GM12878 (cell line): ENCODE data around the gene LYSMD2. TPM values are rescaled to one million over a fixed set of nuclear protein-coding genes. Genes with fewer than 3 reads are reported as not detected.

Experiments
- ATF7 ChIP-seq: fragments of 450-650 bp; IDR thresholded peaks from 2 replicates; pipeline ENCODE4 v1.6.1; 2016; ENCODE audit warnings: low read depth, mild to moderate bottlenecking
- BCL11A ChIP-seq: IDR thresholded peaks from 2 replicates; pipeline ENCODE4 v1.6.1; 2011; ENCODE audit warnings: low read depth, low read length
- CEBPB ChIP-seq, 2 experiments: fragments of 150-350 bp in 1 of 2; IDR thresholded peaks; 2 replicates each; pipeline ENCODE4 v1.6.1; 2012 to 2014; ENCODE audit warnings: low read depth in 2 of 2, low read length in 2 of 2, borderline replicate concordance in 1 of 2, inconsistent platforms in 1 of 2
- EGR1 ChIP-seq, 2 experiments: IDR thresholded peaks; 1 replicate in 1 of 2; 2 replicates in 1 of 2; pipeline ENCODE4 v1.6.1; 2011 to 2012; ENCODE audit warnings: low read depth in 2 of 2, low read length in 2 of 2, borderline replicate concordance in 1 of 2, mild to moderate bottlenecking in 1 of 2, moderate library complexity in 1 of 2
- EP300 ChIP-seq, 2 experiments: fragments of 150-350 bp in 1 of 2; IDR thresholded peaks; 2 replicates each; pipeline ENCODE4 v1.6.1; 2011 to 2012; ENCODE audit warnings: low read depth in 2 of 2, low read length in 2 of 2, borderline replicate concordance in 1 of 2, improper control_type of control experiment in 1 of 2, inconsistent platforms in 1 of 2; ENCODE audit not compliant: control insufficient read depth in 1 of 2
- IKZF2 ChIP-seq, 2 experiments: fragments of 450-650 bp; IDR thresholded peaks; 2 replicates each; pipeline ENCODE4 v1.6.1; 2017; ENCODE audit warnings: mild to moderate bottlenecking in 2 of 2, moderate library complexity in 2 of 2
- JUNB ChIP-seq: IDR thresholded peaks from 2 replicates; pipeline ENCODE4 v1.6.1; 2016; ENCODE audit warnings: antibody characterized with exemption, mild to moderate bottlenecking
- MTA2 ChIP-seq: fragments of 450-650 bp; IDR thresholded peaks from 2 replicates; pipeline ENCODE4 v1.6.1; 2016; ENCODE audit warnings: low read depth, mild to moderate bottlenecking, moderate library complexity
- NR2C1 ChIP-seq: fragments of 450-650 bp; IDR thresholded peaks from 2 replicates; pipeline ENCODE4 v1.6.1; 2017; ENCODE audit warnings: antibody characterized with exemption, mild to moderate bottlenecking, moderate library complexity
- POLR2A ChIP-seq: IDR thresholded peaks from 2 replicates; pipeline ENCODE4 v1.6.1; 2011; ENCODE audit warnings: low read depth, mild to moderate bottlenecking, low read length
- POLR2AphosphoS2 ChIP-seq: IDR thresholded peaks from 2 replicates; pipeline ENCODE4 v1.6.1; 2011; ENCODE audit warnings: low read depth, mild to moderate bottlenecking, low read length, improper control_type of control experiment, moderate library complexity
- RELA ChIP-seq: fragments of 450-650 bp; IDR thresholded peaks from 2 replicates; pipeline ENCODE4 v1.8.0; 2014; ENCODE audit warnings: borderline replicate concordance; ENCODE audit not compliant: partially characterized antibody
- RELB ChIP-seq: fragments of 450-650 bp; IDR thresholded peaks from 2 replicates; pipeline ENCODE4 v1.6.1; 2017; ENCODE audit warnings: low read depth, mild to moderate bottlenecking, moderate library complexity
- SIX5 ChIP-seq: IDR thresholded peaks from 2 replicates; pipeline ENCODE4 v1.6.1; 2011; ENCODE audit warnings: mild to moderate bottlenecking, low read depth, low read length, moderate library complexity; ENCODE audit not compliant: severe bottlenecking
- SMAD1 ChIP-seq: fragments of 450-650 bp; IDR thresholded peaks from 2 replicates; pipeline ENCODE4 v1.6.1; 2018; ENCODE audit warnings: mild to moderate bottlenecking, low read depth; ENCODE audit not compliant: partially characterized antibody
- ZBED1 ChIP-seq: IDR thresholded peaks from 2 replicates; pipeline ENCODE4 v1.6.1; 2016; ENCODE audit warnings: borderline replicate concordance
- ZNF207 ChIP-seq: fragments of 450-650 bp; IDR thresholded peaks from 2 replicates; pipeline ENCODE4 v1.6.1; 2014; ENCODE audit warnings: antibody characterized with exemption, mild to moderate bottlenecking, borderline replicate concordance
- polyA plus RNA-seq, 11 experiments: library from polyadenylated mRNA; depleted of rRNA in 4 of 11; unstranded in 6 of 11; stranded (reverse) in 5 of 11; fragments of >200 nt; fragmentation: Nextera tagmentation in 4 of 11; fragmentation: Illumina TruSeq in 1 of 11; extraction: Ambion mirVana in 4 of 11; extraction: Trizol in 1 of 11; gene quantifications; 1 replicate in 1 of 11; 2 replicates in 10 of 11; pipeline versions ENCODE4 v1.2.1 to v1.2.3, GENCODE V29; 2011 to 2016; ENCODE audit warnings: inconsistent platforms in 2 of 11, missing spikeins in 2 of 11, low read depth in 1 of 11
- total RNA-seq, 4 experiments: library from RNA; depleted of rRNA in 3 of 4; stranded (reverse); fragments of >200 nt in 3 of 4; fragmentation: Illumina TruSeq in 1 of 4; extraction: Trizol in 1 of 4; gene quantifications; 2 replicates each; pipeline versions ENCODE4 v1.2.1 to v1.2.3, GENCODE V29; 2013 to 2021

Gene LYSMD2
- total and polyA plus RNA-seq, 10 of the 15 experiments (the other 5 are each of a cell fraction or from before 2014, with no cell fraction given): 30.5 to 61.3 (median 45.4) TPM

- peak; percentile 94 for TF ChIP-seq RELB
- TF ChIP-seq BCL11A: peak; percentile 85
- TF ChIP-seq CEBPB (IDR thresholded peaks at IDR 0.05; ENCODE audit: borderline replicate concordance in 1 of 2, low read depth in 2 of 2, low read length in 2 of 2): peak in 1 of 2 experiments; percentile 67; a peak in 1 of 4 replicates
- TF ChIP-seq EP300 (IDR thresholded peaks at IDR 0.05; ENCODE audit: borderline replicate concordance in 1 of 2, control insufficient read depth in 1 of 2, low read depth in 2 of 2, low read length in 2 of 2): peak; percentile 49 to 70; a peak in 3 of 4 replicates
- peak; percentile 75 for TF ChIP-seq RELA
- peak; percentile 4 for TF ChIP-seq SIX5
- TF ChIP-seq ATF7: peak; percentile 83
- TF ChIP-seq SMAD1: no peak
- peak; percentile 82 for TF ChIP-seq MTA2
- peak; percentile 92 to 94 for TF ChIP-seq IKZF2 (IDR thresholded peaks at IDR 0.05)
- peak; percentile 68 for TF ChIP-seq JUNB
- peak; percentile 68; the same call in 1 of the 2 replicates for TF ChIP-seq ZBED1
- TF ChIP-seq POLR2A: 0 out of 2 replicates have a peak, but pooled peaks have one; percentile 38
- no peak for TF ChIP-seq POLR2AphosphoS2
- TF ChIP-seq ZNF207: 0 out of 2 replicates have a peak, but pooled peaks have one; percentile 72
- no peak for TF ChIP-seq NR2C1
- TF ChIP-seq EGR1 (IDR thresholded peaks at IDR 0.05; ENCODE audit: borderline replicate concordance in 1 of 2, low read depth in 2 of 2, low read length in 2 of 2): peak in 1 of 2 experiments; percentile 61; a peak in 2 of 3 replicates
These were observed 5.7 kb downstream of the LYSMD2 start (continued) for GRCh38 chr15:51731549-51732267.
